Upper lobe of left lung (tissue), 4 donors: ENCODE measurements around the gene POLR1D.

Experiments
- POLR2A ChIP-seq, 4 donors: fragments of 450-650 bp; IDR thresholded peaks; one replicate each; pipeline ENCODE4 v1.5.1; 2016 to 2017; ENCODE audit warnings: antibody characterized with exemption in 4 of 4, mild to moderate bottlenecking in 2 of 4
- TF ChIP-seq, protein P1 (sequence below), 6 experiments: fragments of 450-650 bp in 4 of 6; fragments of 200-600 bp in 2 of 6; sonication (generic) in 2 of 6; IDR thresholded peaks; one replicate each; pipeline ENCODE4 v1.5.1; 2016 to 2019; ENCODE audit warnings: antibody characterized with exemption in 6 of 6

DNA sequence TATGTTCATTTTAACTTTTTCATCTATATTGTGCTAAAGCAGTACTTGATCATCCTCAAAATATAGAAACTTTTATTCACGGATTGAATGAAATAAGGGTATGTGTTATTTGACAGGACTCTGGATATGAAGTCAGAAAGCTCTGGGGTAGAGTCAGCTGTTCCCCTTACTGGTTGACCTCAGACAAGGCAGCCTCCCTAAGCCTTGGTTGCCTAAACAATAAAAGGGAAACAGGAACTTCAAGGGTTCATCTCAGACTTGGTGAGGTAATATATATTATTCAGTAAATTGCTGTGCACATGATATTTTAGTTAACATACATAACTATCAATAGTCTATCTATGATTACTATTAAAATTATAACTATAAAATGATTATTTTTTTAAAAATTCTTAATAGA, 13.6 kb downstream of the POLR1D start:
- TF ChIP-seq POLR2A (IDR thresholded peaks at IDR 0.05): no peak
- TF ChIP-seq, protein P1, sequence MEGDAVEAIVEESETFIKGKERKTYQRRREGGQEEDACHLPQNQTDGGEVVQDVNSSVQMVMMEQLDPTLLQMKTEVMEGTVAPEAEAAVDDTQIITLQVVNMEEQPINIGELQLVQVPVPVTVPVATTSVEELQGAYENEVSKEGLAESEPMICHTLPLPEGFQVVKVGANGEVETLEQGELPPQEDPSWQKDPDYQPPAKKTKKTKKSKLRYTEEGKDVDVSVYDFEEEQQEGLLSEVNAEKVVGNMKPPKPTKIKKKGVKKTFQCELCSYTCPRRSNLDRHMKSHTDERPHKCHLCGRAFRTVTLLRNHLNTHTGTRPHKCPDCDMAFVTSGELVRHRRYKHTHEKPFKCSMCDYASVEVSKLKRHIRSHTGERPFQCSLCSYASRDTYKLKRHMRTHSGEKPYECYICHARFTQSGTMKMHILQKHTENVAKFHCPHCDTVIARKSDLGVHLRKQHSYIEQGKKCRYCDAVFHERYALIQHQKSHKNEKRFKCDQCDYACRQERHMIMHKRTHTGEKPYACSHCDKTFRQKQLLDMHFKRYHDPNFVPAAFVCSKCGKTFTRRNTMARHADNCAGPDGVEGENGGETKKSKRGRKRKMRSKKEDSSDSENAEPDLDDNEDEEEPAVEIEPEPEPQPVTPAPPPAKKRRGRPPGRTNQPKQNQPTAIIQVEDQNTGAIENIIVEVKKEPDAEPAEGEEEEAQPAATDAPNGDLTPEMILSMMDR (IDR thresholded peaks at IDR 0.05): no peak
